SH-SY5Y (cell line): ENCODE measurements around the gene LRP4.

Experiments
- GATA2 ChIP-seq: IDR thresholded peaks from 2 replicates; pipeline ENCODE4 v1.6.1; 2011; ENCODE audit warnings: mild to moderate bottlenecking, low read depth, low read length
- GATA3 ChIP-seq: IDR thresholded peaks from 2 replicates; pipeline ENCODE4 v1.6.1; 2011; ENCODE audit warnings: low read depth, mild to moderate bottlenecking, low read length, moderate library complexity

GRCh38 chr11:46836431-46836830 lies 81.9 kb downstream of the LRP4 start:
- no peak for TF ChIP-seq GATA3
- no peak for TF ChIP-seq GATA2
